HG03442 (cell line): ENCODE data around the gene MAGEF1.
"Not testable (repeated sequence)": the region's sequence is repeated elsewhere in the genome, so short reads cannot be mapped to it uniquely, and the experiment has no call there.

Experiments used
- ATAC-seq: cut with Tn5 transposase; IDR thresholded peaks from one replicate; pipeline ENCODE4 v1.9.1; 2021; ENCODE audit warnings: mild to moderate bottlenecking, moderate library complexity; ENCODE audit not compliant: unreplicated experiment

Gene MAGEF1

GRCh38 chr3:184742676-184743135, 30.8 kb upstream of the MAGEF1 start:
- no peak for ATAC-seq

GRCh38 chr3:184741798-184742675, 30.2 kb upstream of the MAGEF1 start:
- ATAC-seq: no peak

- ATAC-seq: no peak
These were observed 29.3 kb upstream of the MAGEF1 start for GRCh38 chr3:184741259-184741556.

- ATAC-seq: no peak
These were observed 28.8 kb upstream of the MAGEF1 start for GRCh38 chr3:184740509-184741258.

DNA sequence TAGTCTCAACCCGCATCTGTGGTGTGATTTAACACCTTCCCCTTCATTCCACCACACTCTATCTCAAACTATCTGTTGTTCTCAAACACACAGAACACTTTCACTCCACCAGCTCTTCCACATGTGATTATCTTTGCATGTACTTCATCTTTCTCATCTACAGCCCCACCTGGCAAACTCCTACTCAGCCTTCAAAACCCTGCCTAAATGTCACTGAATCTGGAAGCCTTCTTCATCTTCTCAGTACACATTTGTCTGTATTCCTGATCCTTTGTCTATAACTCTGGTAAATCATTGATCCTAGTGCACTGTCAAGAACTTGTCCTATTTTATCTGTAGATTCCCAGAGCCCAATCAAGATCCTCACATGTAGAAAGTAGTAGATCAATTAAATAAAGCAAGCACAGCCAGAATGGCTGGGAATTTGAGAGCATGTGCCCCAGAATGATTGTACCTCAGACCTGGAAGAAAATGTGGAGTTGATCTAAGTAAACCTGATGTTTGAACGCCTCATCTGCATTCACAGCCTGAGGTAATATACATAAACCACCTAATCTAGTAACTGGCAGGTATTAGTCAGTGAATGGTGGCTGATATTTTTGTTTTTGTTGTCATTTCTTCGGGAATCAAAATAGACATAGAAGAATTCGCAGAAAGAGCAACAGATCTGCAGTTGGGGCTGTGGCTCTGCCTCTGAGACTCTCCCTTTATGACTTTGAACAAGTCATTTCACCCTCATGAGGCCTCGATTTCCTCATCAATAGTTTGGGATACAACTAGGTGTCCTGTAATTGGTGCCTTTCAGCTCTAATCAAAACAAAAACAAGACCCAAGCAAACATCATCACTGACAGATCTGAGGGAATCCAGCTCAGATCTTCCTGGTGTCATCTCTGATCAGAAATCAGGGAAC, 28.0 kb upstream of the MAGEF1 start:
- ATAC-seq: no peak

GRCh38 chr3:184738982-184739381, 27.1 kb upstream of the MAGEF1 start:
- no peak for ATAC-seq

GRCh38 chr3:184738506-184738890, 26.6 kb upstream of the MAGEF1 start:
- ATAC-seq: no peak

GRCh38 chr3:184737641-184738505, 26.0 kb upstream of the MAGEF1 start:
- ATAC-seq: no peak

DNA sequence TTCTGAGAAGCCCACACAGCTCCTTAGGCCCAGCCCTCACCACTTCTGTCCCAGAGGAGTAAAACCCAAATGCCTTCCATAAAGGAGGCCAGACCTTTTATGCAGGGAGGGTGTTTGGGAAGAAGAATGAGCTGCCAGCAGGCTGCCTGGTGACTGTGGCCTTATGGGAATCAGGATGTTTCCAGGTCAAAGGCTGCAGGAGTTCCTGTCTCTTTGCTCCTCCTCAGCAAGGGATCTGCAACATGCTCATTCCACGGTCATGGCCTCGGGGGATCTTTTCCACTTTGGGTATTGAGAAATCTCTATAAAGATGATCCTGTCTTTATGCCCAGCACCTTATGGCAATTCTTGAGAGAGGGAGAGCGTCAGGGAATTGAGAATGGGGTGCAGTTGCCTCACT, 25.2 kb upstream of the MAGEF1 start:
- no peak for ATAC-seq

DNA sequence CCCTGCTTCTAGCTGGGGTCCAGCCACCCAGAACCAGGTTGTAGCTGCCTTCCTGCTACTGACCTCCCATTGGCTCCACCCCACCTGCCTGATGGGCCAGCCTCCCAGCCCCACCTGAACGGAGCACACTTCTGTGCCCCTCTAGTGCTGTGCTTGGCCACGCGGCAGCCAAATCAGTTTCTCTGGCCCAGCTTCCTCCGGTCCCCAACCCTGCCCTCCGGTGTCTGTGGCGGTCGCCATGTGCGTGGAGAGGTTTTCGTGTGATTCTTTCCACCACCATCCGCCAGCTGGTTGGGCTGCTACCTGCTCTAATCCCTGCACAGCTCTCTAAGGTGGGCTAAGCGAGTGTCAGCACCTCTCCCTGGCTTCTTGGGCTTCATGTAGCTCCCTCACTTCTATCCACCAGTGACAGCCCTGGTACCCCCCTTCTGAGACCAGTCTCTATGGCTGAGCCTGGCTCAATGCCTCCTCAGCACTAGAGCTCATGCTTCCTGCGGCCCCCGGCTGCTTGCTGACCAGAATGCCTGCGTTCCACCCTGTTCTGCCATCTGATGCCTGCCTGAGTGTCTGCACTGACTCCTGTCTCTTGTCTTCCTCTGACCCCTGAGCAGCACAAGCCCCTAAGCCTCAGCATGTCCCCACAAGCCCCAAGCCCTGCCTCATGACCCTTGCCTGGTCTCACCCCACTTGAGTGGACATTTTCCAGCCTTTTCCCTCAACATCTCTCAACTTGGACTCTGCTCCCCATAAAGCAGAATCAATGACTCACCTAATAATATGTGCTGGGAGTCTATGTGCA, 23.2 kb upstream of the MAGEF1 start:
- no peak for ATAC-seq

GRCh38 chr3:184733971-184734608, 22.2 kb upstream of the MAGEF1 start:
- no peak for ATAC-seq

- no peak for ATAC-seq
These were observed 21.3 kb upstream of the MAGEF1 start for GRCh38 chr3:184733181-184733580.

GRCh38 chr3:184731786-184732537, 20.1 kb upstream of the MAGEF1 start:
- no peak for ATAC-seq

DNA sequence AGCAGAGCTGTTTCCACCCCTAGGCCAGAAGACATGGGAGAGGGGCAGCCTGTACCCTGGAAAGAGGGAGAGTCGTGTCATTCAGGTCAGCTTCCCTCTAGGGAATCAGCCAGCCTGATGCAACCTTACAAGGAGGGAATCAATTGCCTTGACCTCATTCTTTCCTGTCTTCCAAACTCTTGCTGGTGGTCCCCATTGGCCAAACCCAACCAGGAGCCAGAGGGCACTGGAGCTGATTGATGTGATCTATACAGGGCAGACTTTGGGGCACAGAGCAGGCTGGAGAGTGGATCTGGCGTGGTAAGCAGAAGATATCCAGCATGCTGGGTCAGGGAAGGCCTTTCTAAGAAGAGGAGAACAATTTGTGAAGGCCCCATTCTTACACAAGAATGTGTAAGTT, 19.1 kb upstream of the MAGEF1 start:
- ATAC-seq: no peak

- not testable (repeated sequence) for ATAC-seq
These were observed 17.3 kb upstream of the MAGEF1 start for GRCh38 chr3:184729154-184729553.

DNA sequence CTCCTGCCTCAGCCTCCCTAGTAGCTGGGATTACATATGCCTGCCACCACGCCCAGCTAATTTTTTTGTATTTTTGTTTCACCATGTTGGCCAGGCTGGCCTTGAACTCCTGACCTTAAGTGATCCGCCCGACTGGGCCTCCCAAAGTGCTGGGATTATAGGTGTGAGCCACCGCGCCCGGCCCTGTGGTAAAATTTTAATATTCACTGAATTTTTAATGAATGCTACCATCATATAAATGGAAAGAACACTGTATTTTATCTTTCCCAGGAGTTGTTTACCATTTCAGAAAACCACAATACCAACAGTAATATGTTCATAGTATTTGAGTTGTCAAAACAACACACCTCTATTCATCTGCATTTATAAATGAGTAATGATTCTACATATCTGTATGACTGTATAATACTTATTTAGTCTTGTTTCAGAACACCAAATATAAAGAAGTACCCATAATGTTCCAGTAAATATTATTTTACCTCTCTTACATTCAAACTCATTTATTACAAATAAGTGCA, 16.2 kb upstream of the MAGEF1 start:
- ATAC-seq: no peak

- ATAC-seq: no peak
These were observed 15.6 kb upstream of the MAGEF1 start for GRCh38 chr3:184727357-184728009.

- ATAC-seq: no peak
These were observed 14.6 kb upstream of the MAGEF1 start for GRCh38 chr3:184726497-184726896.
